ENCODE results near the gene RAD51B. TPM values are rescaled to one million over a fixed set of nuclear protein-coding genes. Genes with fewer than 3 reads are reported as not detected.

RAD51B gene
- total RNA-seq, 4 donors from 2014 or later, result 5.0 to 31.8 (median 20.6) TPM

DNA sequence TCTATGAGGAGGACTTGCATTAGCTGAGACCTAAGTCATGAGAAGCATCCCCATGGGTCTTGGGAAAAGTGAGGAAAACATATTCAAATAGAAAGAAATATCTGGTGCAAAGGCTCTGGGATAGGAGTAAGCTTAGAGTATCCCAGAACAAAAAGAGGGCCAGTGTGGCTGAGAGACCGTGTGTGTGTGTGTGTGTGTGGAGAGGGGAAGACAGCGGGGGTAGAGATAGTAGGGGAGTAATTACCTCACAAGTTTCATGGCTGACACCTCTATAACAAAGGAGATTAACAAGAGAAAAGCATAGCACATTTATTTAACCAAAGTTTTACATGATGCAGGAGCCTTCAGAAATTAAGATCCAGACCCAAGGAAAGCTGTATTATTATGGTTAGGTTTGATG is 440.5 kb downstream of the RAD51B start:
- intact Hi-C loops (cut with DNase I; ENCODE audit: low total_unique reads), result no loop called here
- no peak for DNase-seq
- Histone ChIP-seq H3K4me1 (peaks cover 3 to 16% (median 7%) of the 10 kb centered on the region in 4 donors), H3K27ac (peak overlapping the region in 2 of 4 donors; percentile 41 to 64), H3K36me3 (no peaks in the 10 kb centered on the region), H3K27me3 (no peaks in the 10 kb centered on the region), H3K4me3 (no peak overlapping the region), H3K9me3 (no peaks in the 10 kb centered on the region)
- TF ChIP-seq POLR2AphosphoS5 (IDR thresholded peaks at IDR 0.05), result no peak
- TF ChIP-seq, protein P1, sequence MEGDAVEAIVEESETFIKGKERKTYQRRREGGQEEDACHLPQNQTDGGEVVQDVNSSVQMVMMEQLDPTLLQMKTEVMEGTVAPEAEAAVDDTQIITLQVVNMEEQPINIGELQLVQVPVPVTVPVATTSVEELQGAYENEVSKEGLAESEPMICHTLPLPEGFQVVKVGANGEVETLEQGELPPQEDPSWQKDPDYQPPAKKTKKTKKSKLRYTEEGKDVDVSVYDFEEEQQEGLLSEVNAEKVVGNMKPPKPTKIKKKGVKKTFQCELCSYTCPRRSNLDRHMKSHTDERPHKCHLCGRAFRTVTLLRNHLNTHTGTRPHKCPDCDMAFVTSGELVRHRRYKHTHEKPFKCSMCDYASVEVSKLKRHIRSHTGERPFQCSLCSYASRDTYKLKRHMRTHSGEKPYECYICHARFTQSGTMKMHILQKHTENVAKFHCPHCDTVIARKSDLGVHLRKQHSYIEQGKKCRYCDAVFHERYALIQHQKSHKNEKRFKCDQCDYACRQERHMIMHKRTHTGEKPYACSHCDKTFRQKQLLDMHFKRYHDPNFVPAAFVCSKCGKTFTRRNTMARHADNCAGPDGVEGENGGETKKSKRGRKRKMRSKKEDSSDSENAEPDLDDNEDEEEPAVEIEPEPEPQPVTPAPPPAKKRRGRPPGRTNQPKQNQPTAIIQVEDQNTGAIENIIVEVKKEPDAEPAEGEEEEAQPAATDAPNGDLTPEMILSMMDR (IDR thresholded peaks at IDR 0.05), result no peak
- TF ChIP-seq POLR2A (IDR thresholded peaks at IDR 0.05), result no peak
- TF ChIP-seq EP300 (IDR thresholded peaks at IDR 0.05; ENCODE audit: low read depth), result no peak
- in situ Hi-C loops (cut with MboI; ENCODE audit: low pct_ligation_motif_present in 1 of 4, low pct_unique_long_range_greater_than_20kb in 1 of 4, low sequenced_read_pairs in 3 of 4), result no loop called here
- WGBS, 2 donors (ENCODE audit: low coverage in 1 of 2), result 79% methylated on average over 2 of the region's 2 CpGs; no CpG with 5 or more reads in 1 of the 2 donors

- WGBS, 2 donors (ENCODE audit: low coverage in 1 of 2), result 61 to 62% methylated on average over 10 of the region's 10 CpGs
- no peak for DNase-seq
- Histone ChIP-seq H3K27ac (peak overlapping the region in 3 of 4 donors; percentile 41 to 64 (median 59)), H3K4me1 (peaks cover 0 to 11% (median 6%) of the 10 kb centered on the region in 4 donors), H3K27me3 (no peaks in the 10 kb centered on the region), H3K36me3 (no peaks in the 10 kb centered on the region), H3K4me3 (no peak overlapping the region), H3K9me3 (no peaks in the 10 kb centered on the region)
- intact Hi-C loops (cut with DNase I; ENCODE audit: low total_unique reads), result no loop called here
- in situ Hi-C loops (cut with MboI; ENCODE audit: low pct_ligation_motif_present in 1 of 4, low pct_unique_long_range_greater_than_20kb in 1 of 4, low sequenced_read_pairs in 3 of 4), result no loop called here
- TF ChIP-seq POLR2A (IDR thresholded peaks at IDR 0.05), result no peak
- TF ChIP-seq, protein P1 (IDR thresholded peaks at IDR 0.05), result no peak
- no peak for TF ChIP-seq EP300 (IDR thresholded peaks at IDR 0.05; ENCODE audit: low read depth)
Observed at GRCh38 chr14:68261092-68261842, 441.7 kb downstream of the RAD51B start.

DNA sequence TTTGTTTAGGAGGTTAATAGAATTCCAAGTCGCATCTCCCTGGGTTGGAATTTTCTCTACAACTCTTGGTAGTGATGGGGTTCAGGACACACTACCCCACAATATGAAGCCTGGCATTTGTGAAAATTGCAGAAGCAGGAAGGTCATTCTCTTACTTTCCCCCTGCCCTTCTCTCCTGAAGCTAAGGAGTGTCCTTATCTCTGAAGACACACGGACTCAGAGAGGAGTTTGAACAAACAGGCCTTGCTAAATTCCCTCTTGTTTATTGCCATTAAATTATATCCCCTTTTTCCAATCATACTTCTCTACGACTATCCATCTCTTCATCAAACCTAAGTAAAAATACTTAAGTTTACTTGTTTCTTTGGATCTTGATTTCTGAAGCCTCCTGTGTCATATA is 443.0 kb downstream of the RAD51B start:
- in situ Hi-C loops (cut with MboI; ENCODE audit: low pct_ligation_motif_present in 1 of 4, low pct_unique_long_range_greater_than_20kb in 1 of 4, low sequenced_read_pairs in 3 of 4) (no loop called here), intact Hi-C loops (cut with DNase I; ENCODE audit: low total_unique reads) (no loop called here)
- peaks cover 0 to 16% (median 7%) of the 10 kb centered on the region in 4 donors for H3K4me1 ChIP-seq
- no peak overlapping the region for H3K27ac ChIP-seq
- 74 to 82% methylated on average over 2 to 3 of the region's 3 CpGs for WGBS, 2 donors (ENCODE audit: low coverage in 1 of 2)
- TF ChIP-seq POLR2A (IDR thresholded peaks at IDR 0.05), result no peak
- TF ChIP-seq EP300 (IDR thresholded peaks at IDR 0.05; ENCODE audit: low read depth), result no peak
- no peak for TF ChIP-seq POLR2AphosphoS5 (IDR thresholded peaks at IDR 0.05)
- TF ChIP-seq, protein P1 (IDR thresholded peaks at IDR 0.05), result no peak
- H3K27me3 ChIP-seq, result no peaks in the 10 kb centered on the region
- DNase-seq, result no peak
- H3K9me3 ChIP-seq, result no peaks in the 10 kb centered on the region
- no peak overlapping the region for H3K4me3 ChIP-seq
- no peaks in the 10 kb centered on the region for H3K36me3 ChIP-seq

DNA sequence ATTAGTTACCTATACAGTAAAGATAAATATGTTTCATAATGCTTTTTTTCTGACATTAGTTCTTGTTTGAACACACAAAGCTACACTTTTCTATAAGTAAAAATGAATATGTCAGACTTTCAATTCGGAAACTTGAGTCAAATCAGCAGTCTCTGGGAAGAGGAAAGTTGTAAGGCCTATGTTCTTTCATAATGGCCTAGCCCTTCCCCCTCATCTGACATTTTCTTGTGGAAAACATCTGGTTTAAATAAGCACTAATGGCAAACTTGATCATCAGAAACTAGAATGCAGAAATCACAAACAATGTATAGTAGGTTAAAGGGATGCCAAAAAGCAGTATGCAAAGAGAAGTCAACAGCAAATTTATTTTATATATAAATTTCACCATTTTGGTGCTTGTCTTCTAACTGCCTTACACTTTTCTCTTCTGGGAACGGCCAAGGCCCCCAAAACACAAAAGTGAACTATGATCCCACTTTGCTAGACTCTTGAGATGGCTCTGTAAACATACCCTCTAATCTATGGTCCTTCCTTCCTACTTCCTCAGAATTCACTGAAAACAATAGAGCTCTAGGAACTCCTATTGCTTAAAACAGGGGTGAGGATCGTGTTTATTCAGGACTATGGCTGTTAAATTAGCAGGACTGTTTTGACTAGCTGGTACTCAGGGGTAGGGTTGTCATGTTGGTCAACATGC is 444.1 kb downstream of the RAD51B start:
- Histone ChIP-seq H3K27ac (peak overlapping the region in 1 of 4 donors; percentile 18), H3K27me3 (no peaks in the 10 kb centered on the region), H3K9me3 (no peaks in the 10 kb centered on the region), H3K4me1 (peaks cover 10 to 27% (median 16%) of the 10 kb centered on the region in 4 donors), H3K36me3 (no peaks in the 10 kb centered on the region), H3K4me3 (no peak overlapping the region)
- TF ChIP-seq, protein P1 (IDR thresholded peaks at IDR 0.05), result no peak
- no peak for TF ChIP-seq EP300 (IDR thresholded peaks at IDR 0.05; ENCODE audit: low read depth)
- 56 to 80% methylated on average over 2 to 3 of the region's 3 CpGs for WGBS, 2 donors (ENCODE audit: low coverage in 1 of 2)
- DNase-seq, result no peak
- in situ Hi-C loops (cut with MboI; ENCODE audit: low pct_ligation_motif_present in 1 of 4, low pct_unique_long_range_greater_than_20kb in 1 of 4, low sequenced_read_pairs in 3 of 4), result no loop called here
- intact Hi-C loops (cut with DNase I; ENCODE audit: low total_unique reads), result no loop called here
